OCI-M2 (cell line): Measurements from ENCODE around the gene STON2.
"Not testable (repeated sequence)": the region's sequence is repeated elsewhere in the genome, so short reads cannot be mapped to it uniquely, and the experiment has no call there.

Experiments
- DNase-seq: peaks from one replicate; lab custom pipeline; 2025; ENCODE audit not compliant: unreplicated experiment; lab: John Stamatoyannopoulos, UW

The STON2 gene

GRCh38 chr14:81272317-81272716, 127.8 kb downstream of the STON2 start:
- no peak for DNase-seq

DNA sequence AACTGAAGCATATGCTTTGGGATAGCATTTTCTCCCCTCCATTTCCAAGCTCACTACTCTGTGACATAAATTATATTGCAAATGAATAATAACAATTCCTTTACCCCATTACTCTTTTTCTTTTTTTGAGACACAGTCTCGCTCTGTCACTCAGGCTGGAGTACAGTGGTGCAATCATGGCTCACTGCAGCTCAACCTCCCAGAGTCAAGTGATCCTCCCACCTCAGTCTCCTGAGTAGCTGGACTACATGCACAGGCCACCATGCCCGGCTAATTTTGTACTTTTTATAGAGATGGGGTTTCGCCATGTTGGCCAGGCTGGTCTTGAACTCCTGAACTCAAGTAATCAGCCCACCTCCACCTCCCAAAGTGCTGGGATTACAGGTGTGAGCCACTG, 130.1 kb downstream of the STON2 start:
- no peak for DNase-seq

DNA sequence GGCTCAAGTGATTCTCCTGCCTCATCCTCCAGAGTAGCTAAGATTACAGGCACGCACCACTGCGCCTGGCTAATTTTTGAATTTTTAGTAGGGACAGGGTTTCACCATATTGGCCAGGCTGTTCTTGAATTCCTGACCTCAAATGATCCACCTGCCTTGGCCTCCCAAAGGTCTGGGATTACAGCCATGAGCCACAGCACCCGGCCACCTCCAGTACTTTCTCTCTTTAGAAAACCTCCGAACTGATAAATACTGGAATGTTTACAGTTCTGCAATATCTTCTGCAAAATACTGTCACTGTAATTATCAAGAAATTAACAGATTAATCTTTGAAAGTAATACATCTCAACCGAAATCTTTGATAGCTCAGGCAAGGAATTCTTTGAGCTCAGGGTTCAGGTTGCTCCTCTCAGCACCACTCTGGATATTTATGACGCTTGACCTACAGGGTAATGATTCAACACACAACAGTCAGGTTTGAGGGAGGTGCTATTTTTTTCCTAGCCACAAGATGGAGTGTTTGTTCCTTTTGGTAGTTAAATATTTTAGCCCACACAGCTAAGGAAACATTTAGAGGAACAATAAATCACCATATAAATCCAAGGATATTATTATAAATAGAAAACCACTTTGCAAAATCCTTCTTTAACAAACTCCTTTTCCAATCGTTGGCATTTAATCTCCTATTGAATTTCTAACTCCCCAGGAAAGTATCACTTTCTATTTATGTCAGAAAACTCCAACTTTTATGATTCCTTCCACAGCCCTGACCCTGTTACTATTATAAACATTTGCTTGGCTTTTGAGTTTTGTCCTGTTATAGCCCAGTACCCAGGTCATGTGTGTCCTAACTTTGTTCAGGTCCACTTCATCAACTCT, 130.8 kb downstream of the STON2 start:
- peak; percentile 56 for DNase-seq

DNA sequence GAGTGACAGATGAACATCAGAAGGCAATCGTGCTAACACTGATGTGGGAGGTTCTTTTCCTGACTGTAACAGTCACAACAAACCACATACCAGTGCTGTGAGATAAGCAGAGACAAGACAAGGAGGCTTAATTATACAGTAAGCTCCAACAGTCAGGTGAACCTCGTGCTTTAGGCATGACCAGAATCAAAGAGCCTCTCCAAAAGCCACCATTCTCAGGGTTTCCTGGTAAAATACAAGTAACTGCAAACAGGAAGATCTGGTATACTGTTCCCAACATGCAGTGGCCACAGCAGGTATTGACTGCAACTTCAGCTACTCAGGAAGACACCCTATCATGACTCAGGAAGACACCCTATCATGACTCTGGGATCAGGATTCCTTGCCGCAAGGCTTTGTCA, 132.1 kb downstream of the STON2 start:
- no peak for DNase-seq

DNA sequence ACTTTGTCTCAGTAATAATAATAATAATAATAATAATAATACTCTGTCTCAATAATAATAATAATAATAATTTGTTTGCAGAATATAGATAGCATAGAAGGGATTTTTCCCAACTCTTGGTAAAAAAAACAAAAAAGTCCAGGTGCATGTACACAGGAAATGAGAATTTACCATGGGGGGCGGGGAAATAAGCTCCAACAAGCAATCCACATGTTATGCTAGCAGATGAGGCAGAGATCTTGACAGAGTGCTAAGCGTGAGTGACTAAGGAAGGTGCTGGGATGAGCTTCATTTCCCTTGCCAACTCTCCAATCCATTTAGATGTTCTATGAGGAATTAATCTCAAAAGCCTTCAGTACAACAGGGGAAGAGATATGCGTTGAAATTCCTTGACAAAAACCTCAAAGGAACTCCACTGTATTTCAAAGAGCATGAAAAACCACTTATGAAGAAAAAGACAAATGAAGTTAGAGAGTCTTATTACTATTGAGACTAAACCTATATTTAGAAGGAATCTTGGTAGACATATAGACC, 134.4 kb downstream of the STON2 start:
- DNase-seq = no peak

DNA sequence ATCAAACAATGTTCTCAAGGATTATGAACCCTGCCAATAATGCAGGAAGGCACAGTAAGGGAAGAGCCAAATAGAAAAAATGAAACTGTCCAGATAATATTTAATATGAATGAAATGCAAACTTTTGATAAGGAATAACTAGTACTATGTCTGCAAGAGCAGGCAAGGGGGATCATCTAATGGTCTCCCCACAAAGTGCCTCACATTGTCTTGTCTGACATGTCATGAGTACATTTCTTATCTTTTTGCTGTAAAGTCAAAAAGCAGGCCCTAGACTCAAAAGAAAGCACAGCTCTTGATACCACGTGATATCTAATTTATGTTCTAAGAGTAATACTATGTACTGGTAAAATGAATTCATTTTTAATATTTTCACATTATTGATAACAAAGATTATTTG, 135.5 kb downstream of the STON2 start:
- DNase-seq = no peak

DNA sequence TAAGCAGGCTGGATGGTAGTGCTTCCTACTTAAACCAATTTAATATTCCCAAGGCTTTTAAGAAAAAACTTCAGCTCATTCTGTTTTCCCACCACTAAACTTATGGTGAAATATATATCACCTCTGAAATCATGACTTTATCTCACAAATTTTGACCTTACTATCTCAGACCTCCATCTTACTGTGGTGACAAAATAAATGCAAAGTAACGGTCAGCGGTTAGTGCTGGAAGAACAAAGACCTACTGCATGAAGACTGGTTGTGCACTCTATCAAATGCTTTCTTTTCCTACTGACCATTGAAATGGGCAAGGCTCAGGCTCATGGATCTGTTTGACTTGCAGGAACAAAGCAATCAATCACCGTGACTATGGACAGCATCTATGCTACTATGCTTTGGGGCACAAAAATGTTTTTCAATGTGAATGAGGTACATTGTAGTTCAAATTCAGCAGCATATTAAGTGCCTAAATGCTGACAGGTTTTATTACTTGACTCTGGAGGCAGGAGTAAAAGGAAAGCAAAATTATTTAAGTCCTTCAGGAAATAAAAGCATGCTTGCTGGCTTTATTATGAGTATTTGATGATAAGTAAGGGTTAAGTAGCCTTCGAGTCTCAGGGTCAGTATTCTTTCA, 136.2 kb downstream of the STON2 start:
- no peak for DNase-seq

GRCh38 chr14:81261176-81261575, 138.9 kb downstream of the STON2 start:
- DNase-seq = no peak

DNA sequence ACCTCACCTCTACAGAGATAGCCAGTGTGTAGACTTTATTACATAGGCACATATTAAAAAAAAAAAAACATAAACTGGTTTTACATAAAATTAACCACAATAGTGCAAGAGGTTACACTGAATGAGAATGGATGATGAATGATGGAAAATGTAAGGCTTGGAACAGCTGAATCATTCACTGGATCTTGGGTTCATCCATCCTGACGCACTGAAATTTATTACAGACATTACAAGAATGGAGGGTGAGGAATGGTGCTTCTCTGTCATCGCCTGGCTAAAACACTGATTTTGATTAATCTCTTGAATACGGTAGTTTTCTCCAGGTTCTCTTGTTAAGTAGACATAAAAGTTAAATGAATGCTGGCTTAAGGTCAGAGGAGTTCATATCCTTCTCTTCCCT, 139.4 kb downstream of the STON2 start:
- DNase-seq = no peak

DNA sequence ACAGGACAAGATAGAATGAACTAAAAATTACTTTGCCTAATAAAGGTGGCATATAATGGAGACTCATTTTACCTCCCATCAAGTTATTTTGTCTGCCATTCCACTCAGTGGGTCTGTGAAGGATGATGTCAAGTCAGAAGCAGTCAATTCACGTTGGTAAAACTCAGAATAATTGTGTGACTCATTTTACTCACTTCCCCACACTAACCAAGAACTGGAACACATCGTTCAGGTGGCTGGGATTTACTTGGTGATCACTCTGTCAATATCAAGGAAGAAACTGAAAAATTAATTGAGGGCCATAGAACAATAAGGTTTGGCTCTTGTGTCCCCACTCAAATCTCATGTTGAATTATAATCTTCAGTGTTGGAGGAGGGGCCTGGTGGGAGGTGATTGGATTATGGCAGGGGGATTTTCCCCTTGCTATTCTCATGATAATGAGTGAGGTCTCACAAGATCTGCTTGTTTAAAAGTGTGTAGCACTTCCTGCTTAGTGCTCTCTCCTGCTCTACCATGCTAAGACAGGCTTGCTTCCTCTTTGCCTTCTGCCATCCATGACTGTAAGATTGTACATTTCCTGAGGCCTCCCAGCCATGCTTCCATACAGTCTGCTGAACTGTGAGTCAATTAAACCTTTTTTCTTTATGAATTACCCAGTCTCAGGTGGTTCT, 143.7 kb downstream of the STON2 start:
- no peak for DNase-seq

DNA sequence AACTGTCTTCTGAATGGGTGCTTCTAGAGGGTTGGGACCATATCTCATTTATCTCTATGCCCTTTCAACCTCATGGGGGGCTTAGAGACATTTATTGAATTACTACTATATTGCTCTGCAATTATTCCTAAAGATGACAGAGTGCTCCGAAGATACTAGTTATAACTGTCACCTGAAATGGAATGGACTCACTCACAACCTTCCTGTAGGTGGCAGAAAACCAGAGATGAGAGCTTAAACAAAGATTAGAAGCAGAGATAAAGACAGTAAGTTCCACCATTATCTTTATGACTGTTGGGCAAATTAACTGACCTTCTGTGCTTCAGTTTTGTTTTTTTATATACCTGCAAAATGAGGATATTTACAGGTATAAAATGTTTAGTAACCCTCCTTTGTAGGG, 147.8 kb downstream of the STON2 start:
- DNase-seq = no peak

- no peak for DNase-seq
These were observed 152.8 kb downstream of the STON2 start for GRCh38 chr14:81247271-81247766.

GRCh38 chr14:81246461-81247270, 153.5 kb downstream of the STON2 start:
- no peak for DNase-seq

DNA sequence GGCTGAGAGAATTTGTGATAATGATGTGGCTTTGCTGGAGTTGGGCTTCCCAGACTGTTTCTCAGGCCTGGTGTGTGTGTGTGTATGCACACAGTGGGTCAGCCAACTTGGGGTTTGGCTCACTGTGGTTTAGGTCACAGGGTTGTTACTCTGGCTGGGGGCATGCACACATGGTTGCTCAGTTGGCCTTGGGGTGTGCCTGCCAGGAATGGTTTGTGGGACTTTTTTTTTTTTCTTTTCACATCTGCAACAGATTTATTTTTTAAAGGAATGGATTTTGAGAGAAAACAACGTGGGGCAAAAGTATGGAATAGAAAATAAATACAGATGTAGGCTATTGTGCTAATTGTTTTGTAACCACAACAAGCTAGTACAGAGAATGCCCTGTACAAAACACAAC, 154.4 kb downstream of the STON2 start:
- DNase-seq = no peak

- not testable (repeated sequence) for DNase-seq
These were observed 155.7 kb downstream of the STON2 start for GRCh38 chr14:81244431-81244830.

DNA sequence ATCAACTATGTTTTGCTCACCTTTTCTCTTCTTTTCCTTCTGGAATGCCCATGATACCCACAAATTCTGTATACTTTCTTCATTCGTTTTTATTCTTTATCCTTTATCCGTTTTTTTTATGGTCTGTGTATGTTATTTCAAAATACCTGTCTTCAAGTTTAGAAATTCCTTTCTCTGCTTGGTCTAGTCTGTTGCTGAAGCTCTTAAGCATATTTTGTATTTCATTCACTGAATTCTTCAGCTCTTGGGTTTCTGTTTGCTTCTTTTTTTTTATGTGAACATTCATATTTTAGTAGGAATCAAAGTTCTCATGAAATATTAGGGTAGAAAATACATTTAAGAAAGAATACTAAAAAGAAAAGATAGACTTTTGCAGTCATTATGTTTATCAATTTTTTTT, 156.6 kb downstream of the STON2 start:
- no peak for DNase-seq

DNA sequence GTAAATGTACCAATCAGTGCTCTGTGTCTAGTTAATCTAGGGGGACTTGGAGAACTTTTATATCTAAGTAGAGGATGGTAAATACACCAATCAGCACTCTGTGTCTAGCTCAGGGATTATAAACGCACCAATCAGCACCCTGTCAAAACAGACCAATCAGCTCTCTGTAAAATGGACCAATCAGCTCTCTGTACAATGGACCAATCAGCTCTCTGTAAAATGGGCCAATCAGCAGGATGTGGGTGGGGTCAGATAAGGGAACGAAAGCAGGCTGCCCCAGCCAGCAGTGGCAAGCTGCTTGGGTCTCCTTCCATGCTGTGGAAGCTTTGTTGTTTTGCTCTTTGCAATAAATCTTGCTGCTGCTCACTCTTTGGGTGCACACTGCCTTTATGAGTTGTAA, 163.3 kb downstream of the STON2 start:
- not testable (repeated sequence) for DNase-seq

DNA sequence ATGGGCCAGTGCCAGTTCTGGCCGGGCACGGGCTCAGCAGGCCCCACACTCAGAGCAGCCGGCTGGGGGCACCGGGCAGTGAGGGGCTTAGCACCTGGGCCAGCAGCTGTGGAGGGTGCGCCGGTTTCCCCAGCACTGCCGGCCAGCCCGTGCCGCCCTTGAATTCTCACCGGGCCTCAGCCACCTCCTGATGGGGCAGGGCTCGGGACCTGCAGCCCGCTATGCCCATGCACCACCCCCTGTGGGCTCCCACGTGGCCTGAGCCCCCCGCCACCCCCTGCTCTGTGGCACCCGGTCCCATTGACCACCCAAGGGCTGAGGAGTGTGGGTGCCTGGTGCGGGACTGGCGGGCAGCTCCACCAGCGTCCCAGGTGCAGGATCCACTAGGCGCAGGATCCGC, 164.0 kb downstream of the STON2 start:
- DNase-seq = no peak

DNA sequence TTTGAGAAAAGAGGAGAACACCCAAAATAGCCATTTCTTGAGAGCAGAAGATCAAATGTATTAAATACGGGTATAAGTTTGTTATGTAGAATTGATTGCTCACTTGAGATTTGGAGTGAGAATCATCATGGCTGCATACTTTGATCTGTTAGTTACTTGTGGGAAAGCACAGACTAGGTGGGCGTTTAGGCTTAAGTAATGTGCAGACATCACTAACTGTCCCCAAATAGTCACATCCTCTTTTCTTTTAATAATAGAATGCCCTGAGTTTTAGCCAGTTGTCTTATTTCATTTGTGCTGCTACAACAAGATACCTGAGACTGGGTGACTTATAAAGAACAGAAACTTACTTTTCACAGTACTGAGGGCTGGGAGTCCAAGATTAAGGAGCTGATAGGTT, 165.0 kb downstream of the STON2 start:
- no peak for DNase-seq

DNA sequence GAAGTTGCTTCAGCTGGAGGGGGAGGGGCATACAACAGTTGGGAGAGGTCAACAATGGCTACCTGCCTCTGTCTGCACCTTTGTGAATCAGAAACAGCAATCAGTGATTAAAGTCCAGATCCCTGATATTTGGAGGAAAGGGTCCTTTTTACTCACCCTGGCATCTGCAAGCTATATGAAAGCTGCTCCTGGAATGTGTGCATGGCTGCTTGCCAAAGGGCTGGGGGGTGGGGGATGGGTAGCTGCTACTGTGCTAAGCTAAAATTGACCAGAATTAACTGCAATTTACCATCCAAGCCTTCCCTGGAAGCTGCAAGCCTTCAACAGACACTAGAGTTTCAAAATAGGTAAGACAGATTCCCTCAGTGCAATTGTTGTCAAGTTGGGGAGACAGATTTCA, 165.8 kb downstream of the STON2 start:
- DNase-seq = no peak

- no peak for DNase-seq
These were observed 166.5 kb downstream of the STON2 start for GRCh38 chr14:81233615-81234014.
